GM12892 (cell line): Measurements from ENCODE around the gene IL1RAPL2.

ENCODE experiments used
- POLR2A ChIP-seq: IDR thresholded peaks from 2 replicates; pipeline ENCODE4 v1.6.1; 2011; ENCODE audit warnings: low read depth, low read length, control low read depth
- POLR2AphosphoS5 ChIP-seq: IDR thresholded peaks from 2 replicates; pipeline ENCODE4 v1.6.1; 2011; ENCODE audit warnings: low read depth, low read length, control low read depth
- TAF1 ChIP-seq: IDR thresholded peaks from 2 replicates; pipeline ENCODE4 v1.6.1; 2011; ENCODE audit warnings: low read depth, mild to moderate bottlenecking, control low read depth, low read length, borderline replicate concordance

- no peak for TF ChIP-seq POLR2AphosphoS5
- no peak for TF ChIP-seq TAF1
- TF ChIP-seq POLR2A, result no peak
These were observed 548.6 kb downstream of the IL1RAPL2 start for GRCh38 chrX:105114554-105115130.
